GM21367 (cell line): ENCODE data around the gene HOXB13.
"Not testable (repeated sequence)": the region's sequence is repeated elsewhere in the genome, so short reads cannot be mapped to it uniquely, and the experiment has no call there.

Experiments
- ATAC-seq: cut with Tn5 transposase; IDR thresholded peaks from one replicate; pipeline ENCODE4 v1.9.1; 2021; ENCODE audit not compliant: unreplicated experiment

Gene HOXB13

GRCh38 chr17:48726916-48727286 lies 1.6 kb downstream of the HOXB13 start:
- no peak for ATAC-seq

- ATAC-seq, result no peak
Observed at GRCh38 chr17:48726114-48726915, 2.2 kb downstream of the HOXB13 start.

- ATAC-seq, result no peak
Observed at GRCh38 chr17:48725288-48726064, 3.1 kb downstream of the HOXB13 start.

- no peak for ATAC-seq
Observed at GRCh38 chr17:48725004-48725287, 3.6 kb downstream of the HOXB13 start.

GRCh38 chr17:48724251-48725003 lies 4.1 kb downstream of the HOXB13 start:
- ATAC-seq, result no peak

GRCh38 chr17:48723423-48724250 lies 4.9 kb downstream of the HOXB13 start:
- no peak for ATAC-seq

GRCh38 chr17:48722915-48723422 lies 5.6 kb downstream of the HOXB13 start, which contains the start of gene PRAC2:
Gene PRAC2 (plus strand): TSS chr17:48723185. CDS start chr17:48724411, 1,226 bp downstream.
- ATAC-seq, result no peak

GRCh38 chr17:48722201-48722907 lies 6.2 kb downstream of the HOXB13 start, which contains the start of gene PRAC1:
Gene PRAC1 (minus strand): TSS chr17:48722518. CDS start chr17:48722392, 126 bp downstream.
- ATAC-seq, result no peak

- ATAC-seq, result no peak
Observed at GRCh38 chr17:48721009-48721402, 7.5 kb downstream of the HOXB13 start.

GRCh38 chr17:48720266-48721008 lies 8.1 kb downstream of the HOXB13 start:
- ATAC-seq, result no peak

- ATAC-seq, result no peak
Observed at GRCh38 chr17:48719642-48720265, 8.8 kb downstream of the HOXB13 start.

GRCh38 chr17:48718761-48719641 lies 9.5 kb downstream of the HOXB13 start:
- ATAC-seq, result no peak

- ATAC-seq, result no peak
Observed at GRCh38 chr17:48718227-48718760, 10.3 kb downstream of the HOXB13 start.

- ATAC-seq, result no peak
Observed at GRCh38 chr17:48717367-48718226, 11.0 kb downstream of the HOXB13 start.

- not testable (repeated sequence) for ATAC-seq
Observed at GRCh38 chr17:48716549-48716948, 12.0 kb downstream of the HOXB13 start.
